SK-N-SH treated with all-trans-retinoic acid at 6 μM for 48 hours (cell line): ENCODE results near the gene DNAJC15.

Source experiments
- RARB ChIP-seq: fragments of 250-450 bp; sonication (Bioruptor Pico); IDR thresholded peaks from 2 replicates; pipeline ENCODE4 v1.8.0; 2021; ENCODE audit warnings: mild to moderate bottlenecking, moderate library complexity
- ZNF8 ChIP-seq: fragments of 450-650 bp; formaldehyde crosslinking; IDR thresholded peaks from 2 replicates; pipeline ENCODE4 v1.5.0; 2020; ENCODE audit warnings: mild to moderate bottlenecking, moderate library complexity
- TF ChIP-seq, protein P1 (sequence below): fragments of 250-450 bp; sonication (Bioruptor Pico); IDR thresholded peaks from 2 replicates; pipeline ENCODE4 v1.8.0; 2020; ENCODE audit warnings: mild to moderate bottlenecking, moderate library complexity, borderline replicate concordance

DNA sequence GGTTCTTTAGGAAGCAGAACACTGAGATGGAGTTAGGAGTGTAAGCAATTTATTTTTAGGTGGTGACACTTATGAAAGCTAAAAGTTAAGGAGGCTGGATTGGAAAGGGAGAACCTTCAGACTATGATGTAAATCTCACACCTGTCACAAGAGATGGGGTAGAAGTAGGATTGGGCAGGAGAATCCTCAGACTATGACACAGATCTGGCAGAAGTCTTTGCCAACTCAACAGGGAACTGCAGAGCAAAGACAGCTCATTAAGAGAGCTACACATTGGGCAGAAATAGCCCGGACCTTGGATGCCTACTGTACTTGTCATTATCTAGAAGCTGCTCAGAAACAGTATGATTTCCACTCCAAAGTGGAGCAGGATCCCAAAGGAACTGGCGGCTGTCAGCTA lies 134.4 kb downstream of the DNAJC15 start:
- TF ChIP-seq, protein P1, sequence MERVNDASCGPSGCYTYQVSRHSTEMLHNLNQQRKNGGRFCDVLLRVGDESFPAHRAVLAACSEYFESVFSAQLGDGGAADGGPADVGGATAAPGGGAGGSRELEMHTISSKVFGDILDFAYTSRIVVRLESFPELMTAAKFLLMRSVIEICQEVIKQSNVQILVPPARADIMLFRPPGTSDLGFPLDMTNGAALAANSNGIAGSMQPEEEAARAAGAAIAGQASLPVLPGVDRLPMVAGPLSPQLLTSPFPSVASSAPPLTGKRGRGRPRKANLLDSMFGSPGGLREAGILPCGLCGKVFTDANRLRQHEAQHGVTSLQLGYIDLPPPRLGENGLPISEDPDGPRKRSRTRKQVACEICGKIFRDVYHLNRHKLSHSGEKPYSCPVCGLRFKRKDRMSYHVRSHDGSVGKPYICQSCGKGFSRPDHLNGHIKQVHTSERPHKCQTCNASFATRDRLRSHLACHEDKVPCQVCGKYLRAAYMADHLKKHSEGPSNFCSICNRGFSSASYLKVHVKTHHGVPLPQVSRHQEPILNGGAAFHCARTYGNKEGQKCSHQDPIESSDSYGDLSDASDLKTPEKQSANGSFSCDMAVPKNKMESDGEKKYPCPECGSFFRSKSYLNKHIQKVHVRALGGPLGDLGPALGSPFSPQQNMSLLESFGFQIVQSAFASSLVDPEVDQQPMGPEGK (CRISPR knock-in tag), result no peak
- no peak for TF ChIP-seq ZNF8 (CRISPR knock-in tag)
- TF ChIP-seq RARB (CRISPR knock-in tag), result no peak
